Chondrocyte (in vitro differentiated cells): Measurements from ENCODE around the gene WDR7. TPM values are rescaled to one million over a fixed set of nuclear protein-coding genes. Genes with fewer than 3 reads are reported as not detected.
A peak's percentile ranks its signal among the peaks of the same experiment; 100 is the strongest.

Source experiments
- DNase-seq: peaks from one replicate; pipeline ENCODE4 v3.0.0; 2021; ENCODE audit warnings: mixed read lengths, low spot score
- H3K27ac Mint-ChIP-seq: one replicate; pipeline ENCODE4 v1.8.0; 2021; ENCODE audit warnings: mild to moderate bottlenecking, moderate library complexity, mixed read lengths; ENCODE audit not compliant: unreplicated experiment
- H3K27me3 Mint-ChIP-seq: 2 replicates; pipeline ENCODE4 v1.8.0; 2021; ENCODE audit warnings: low read depth, mixed read lengths
- H3K36me3 Mint-ChIP-seq: 2 replicates; pipeline ENCODE4 v1.8.0; 2021; ENCODE audit warnings: low read depth, mixed read lengths
- H3K4me1 Mint-ChIP-seq: 2 replicates; pipeline ENCODE4 v1.8.0; 2021; ENCODE audit warnings: low read depth, mild to moderate bottlenecking, mixed read lengths
- H3K4me3 Mint-ChIP-seq: one replicate; pipeline ENCODE4 v1.8.0; 2021; ENCODE audit warnings: mild to moderate bottlenecking, moderate library complexity, mixed read lengths; ENCODE audit not compliant: unreplicated experiment
- H3K9me3 Mint-ChIP-seq: 2 replicates; pipeline ENCODE4 v1.8.0; 2021; ENCODE audit warnings: low read depth, mixed read lengths
- total RNA-seq: library from RNA; stranded (reverse); gene quantifications from 3 replicates; pipeline ENCODE4 v1.2.1, GENCODE V29; 2021
- TF ChIP-seq, protein P1 (sequence below): fragments of 200-600 bp; sonication (generic); IDR thresholded peaks from 2 replicates; pipeline ENCODE4 v1.5.0; 2021; ENCODE audit warnings: antibody characterized with exemption, mild to moderate bottlenecking, moderate library complexity

The WDR7 gene
- total RNA-seq, 1 donor from 2014 or later = 14.9 TPM

DNA sequence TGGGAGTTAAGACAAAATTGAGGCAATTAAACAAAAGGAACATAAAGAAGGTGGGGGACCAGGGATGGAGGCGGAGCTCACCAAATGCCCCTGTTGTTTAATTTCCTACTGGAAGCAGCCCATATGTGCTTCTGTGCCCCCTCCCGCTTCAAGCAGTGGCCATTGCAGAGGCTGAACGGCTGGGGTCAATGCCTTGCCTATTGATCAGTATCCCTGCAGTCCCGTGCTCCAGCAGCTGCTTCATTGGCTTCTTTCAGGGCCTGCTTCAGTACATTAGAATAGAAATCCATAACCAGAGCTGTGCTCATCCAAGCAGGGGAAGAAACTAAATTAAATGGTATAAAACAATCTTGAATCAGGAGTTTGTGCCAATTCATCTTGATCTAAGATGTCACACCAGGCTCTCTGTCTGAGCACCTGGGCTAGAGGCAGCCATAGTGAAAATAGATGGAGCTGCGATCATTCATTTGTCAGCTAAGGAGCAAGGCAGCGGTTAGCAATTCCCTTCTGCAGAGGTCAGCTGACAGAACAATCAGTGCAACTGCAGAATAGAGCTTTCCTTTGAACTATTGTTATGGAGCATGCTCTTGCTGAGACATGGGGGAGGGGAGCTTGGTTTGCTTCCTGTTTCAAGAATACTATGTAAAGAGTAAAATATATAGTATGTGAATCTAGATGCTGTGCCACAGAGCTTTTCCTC is 222.4 kb downstream of the WDR7 start:
- no peaks in the 10 kb centered on the region for H3K36me3 Mint-ChIP-seq
- DNase-seq = no peak
- H3K27ac Mint-ChIP-seq = no peak overlapping the region
- TF ChIP-seq, protein P1, sequence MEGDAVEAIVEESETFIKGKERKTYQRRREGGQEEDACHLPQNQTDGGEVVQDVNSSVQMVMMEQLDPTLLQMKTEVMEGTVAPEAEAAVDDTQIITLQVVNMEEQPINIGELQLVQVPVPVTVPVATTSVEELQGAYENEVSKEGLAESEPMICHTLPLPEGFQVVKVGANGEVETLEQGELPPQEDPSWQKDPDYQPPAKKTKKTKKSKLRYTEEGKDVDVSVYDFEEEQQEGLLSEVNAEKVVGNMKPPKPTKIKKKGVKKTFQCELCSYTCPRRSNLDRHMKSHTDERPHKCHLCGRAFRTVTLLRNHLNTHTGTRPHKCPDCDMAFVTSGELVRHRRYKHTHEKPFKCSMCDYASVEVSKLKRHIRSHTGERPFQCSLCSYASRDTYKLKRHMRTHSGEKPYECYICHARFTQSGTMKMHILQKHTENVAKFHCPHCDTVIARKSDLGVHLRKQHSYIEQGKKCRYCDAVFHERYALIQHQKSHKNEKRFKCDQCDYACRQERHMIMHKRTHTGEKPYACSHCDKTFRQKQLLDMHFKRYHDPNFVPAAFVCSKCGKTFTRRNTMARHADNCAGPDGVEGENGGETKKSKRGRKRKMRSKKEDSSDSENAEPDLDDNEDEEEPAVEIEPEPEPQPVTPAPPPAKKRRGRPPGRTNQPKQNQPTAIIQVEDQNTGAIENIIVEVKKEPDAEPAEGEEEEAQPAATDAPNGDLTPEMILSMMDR = no peak
- no peaks in the 10 kb centered on the region for H3K4me1 Mint-ChIP-seq
- no peaks in the 10 kb centered on the region for H3K9me3 Mint-ChIP-seq
- H3K4me3 Mint-ChIP-seq = no peak overlapping the region
- no peaks in the 10 kb centered on the region for H3K27me3 Mint-ChIP-seq

DNA sequence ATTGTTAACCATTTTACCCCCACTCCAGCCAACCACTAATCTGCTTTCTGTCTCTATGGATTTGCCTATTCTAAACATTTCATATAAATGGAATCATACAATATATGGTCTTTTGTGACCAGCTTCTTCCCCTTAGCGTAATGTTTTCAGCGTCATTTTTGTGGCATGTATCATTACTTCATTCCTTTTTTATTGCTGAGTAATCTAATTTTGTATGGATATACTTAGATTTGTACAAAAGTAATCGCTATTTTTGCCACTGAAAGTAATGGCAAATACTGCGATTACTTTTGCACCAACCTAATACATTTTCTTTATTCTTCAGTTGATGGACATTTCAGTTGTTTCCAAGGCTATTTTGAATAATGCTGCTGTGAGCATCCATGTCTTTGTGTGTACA is 227.6 kb downstream of the WDR7 start:
- H3K27me3 Mint-ChIP-seq = no peaks in the 10 kb centered on the region
- no peaks in the 10 kb centered on the region for H3K9me3 Mint-ChIP-seq
- DNase-seq = no peak
- H3K27ac Mint-ChIP-seq = no peak overlapping the region
- no peaks in the 10 kb centered on the region for H3K4me1 Mint-ChIP-seq
- TF ChIP-seq, protein P1 = no peak
- H3K4me3 Mint-ChIP-seq = no peak overlapping the region
- H3K36me3 Mint-ChIP-seq = peaks cover 3% of the 10 kb centered on the region

DNA sequence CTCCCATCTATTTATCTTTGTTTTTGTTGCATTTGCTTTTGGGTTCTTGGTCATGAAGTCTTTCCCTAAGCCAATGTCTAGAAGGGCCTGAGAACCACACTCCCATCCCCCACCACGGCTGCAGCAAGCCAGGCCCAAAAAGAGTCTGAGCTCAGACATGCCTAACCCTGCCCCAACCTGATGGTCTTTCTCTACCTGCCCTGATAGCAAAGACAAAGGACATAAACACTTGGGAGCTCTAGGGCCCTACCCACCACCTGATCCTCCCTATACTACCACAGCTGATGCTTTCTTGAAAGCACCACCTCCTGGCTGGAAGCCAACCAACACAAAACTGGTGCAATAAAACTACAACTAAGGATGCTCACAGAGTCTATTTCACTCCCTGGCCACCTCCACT is 233.4 kb downstream of the WDR7 start:
- H3K27ac Mint-ChIP-seq = no peak overlapping the region
- no peaks in the 10 kb centered on the region for H3K27me3 Mint-ChIP-seq
- TF ChIP-seq, protein P1 = no peak
- H3K9me3 Mint-ChIP-seq = peaks cover 3% of the 10 kb centered on the region
- H3K4me1 Mint-ChIP-seq = peaks cover 17% of the 10 kb centered on the region
- no peak for DNase-seq
- H3K36me3 Mint-ChIP-seq = peaks cover 6% of the 10 kb centered on the region
- no peak overlapping the region for H3K4me3 Mint-ChIP-seq

GRCh38 chr18:56888978-56889377 is 237.8 kb downstream of the WDR7 start:
- no peak for DNase-seq
- H3K36me3 Mint-ChIP-seq = peaks cover 2% of the 10 kb centered on the region
- H3K27me3 Mint-ChIP-seq = no peaks in the 10 kb centered on the region
- H3K4me3 Mint-ChIP-seq = no peak overlapping the region
- TF ChIP-seq, protein P1 = no peak
- H3K27ac Mint-ChIP-seq = no peak overlapping the region
- H3K4me1 Mint-ChIP-seq = peaks cover 54% of the 10 kb centered on the region
- H3K9me3 Mint-ChIP-seq = peaks cover 3% of the 10 kb centered on the region

DNA sequence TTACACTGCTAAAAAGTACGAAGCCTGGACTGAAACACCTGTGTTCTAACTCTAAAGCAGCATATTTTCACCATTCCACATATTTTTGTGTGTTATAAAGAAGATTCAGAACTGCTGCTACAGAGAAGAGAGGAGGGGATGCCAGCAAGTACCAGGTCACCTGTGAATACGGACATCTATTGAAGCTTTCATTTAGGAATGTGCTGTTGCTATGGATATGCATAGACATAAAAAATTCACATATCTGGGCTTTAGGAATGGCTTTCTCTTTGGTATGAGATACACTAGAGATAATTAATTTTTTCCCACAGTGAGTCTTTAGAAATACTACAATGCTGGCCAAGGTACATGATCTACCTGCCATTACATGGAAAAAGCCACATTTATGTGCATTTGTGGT is 238.5 kb downstream of the WDR7 start:
- Mint-ChIP-seq H3K27ac (peak overlapping the region; percentile 86), H3K36me3 (peaks cover 2% of the 10 kb centered on the region)

More for the DNA sequence above, 238.5 kb downstream of the WDR7 start:
- DNase-seq = no peak
- Mint-ChIP-seq H3K4me1 (peaks cover 54% of the 10 kb centered on the region), H3K9me3 (peaks cover 3% of the 10 kb centered on the region), H3K27me3 (no peaks in the 10 kb centered on the region), H3K4me3 (no peak overlapping the region)
- TF ChIP-seq, protein P1 = no peak
